Measurements from ENCODE around the gene TNPO3.

The TNPO3 gene

DNA sequence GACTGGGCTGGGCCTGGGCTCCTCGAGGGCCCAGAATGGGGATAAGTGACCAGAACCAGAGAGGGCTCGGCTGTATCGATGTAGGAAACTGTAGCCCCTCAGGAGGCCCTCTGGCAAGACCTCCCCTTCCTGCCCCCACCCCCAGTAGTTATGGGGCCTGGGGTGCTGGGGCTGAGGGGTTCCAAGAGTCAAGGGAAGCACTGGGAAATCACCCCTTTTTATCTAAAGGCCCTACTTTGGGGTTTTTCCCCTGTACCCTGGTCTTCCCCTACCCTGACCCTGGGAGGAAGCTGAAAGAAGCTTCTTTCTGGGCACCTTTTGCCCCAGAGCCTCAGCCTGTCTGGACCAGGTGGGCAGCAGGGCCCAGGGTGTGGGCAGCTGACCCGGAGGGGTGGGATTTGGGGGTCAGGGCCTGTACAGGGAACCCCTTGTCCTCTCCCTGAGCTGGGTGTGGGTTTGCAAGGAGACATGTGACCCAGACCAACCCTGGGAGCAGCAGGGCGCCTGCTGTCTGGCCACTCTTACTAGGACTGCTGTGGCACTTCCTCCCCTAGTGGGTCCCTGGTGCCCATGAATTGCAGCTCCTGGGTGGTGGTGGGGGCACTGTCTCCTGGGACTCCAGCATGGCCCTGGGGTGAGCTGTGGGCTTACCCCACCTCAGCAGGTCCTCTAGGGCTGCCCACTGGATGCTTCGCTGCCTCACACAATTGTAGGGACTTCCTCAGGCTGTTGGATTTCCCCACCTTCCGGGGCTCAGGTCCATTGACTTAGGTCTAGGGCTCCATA lies 115.6 kb downstream of the TNPO3 start:
- DNase-seq (ENCODE audit: low read depth, low spot score): no peak

DNA sequence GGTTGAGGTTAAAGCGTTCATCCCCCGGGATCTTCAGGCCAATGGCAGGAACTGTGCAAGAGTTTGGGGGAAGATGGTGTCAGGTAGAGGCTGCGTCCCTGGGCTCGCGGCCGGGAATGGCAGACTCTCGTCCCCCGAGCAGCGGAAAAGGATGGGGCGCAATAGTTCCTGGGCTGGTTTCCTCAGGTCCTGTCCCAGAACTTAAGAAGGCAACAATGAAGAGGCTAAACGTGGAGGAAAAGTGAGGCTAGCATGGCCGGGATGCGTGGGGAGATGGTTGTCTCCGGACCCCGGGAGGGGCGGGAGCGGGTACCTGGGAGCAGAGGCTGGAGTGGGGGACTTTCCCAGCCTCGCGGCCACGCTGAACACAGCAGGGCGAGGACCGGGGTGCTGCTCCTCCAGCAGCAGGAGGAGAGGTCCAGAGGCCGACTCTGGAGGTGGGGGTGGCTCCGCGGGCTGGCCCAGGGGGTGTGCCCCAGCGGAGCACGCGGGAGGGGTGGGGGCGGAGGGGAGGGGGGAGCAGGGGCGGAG lies 116.3 kb downstream of the TNPO3 start:
- DNase-seq (ENCODE audit: low read depth, low spot score): no peak

DNA sequence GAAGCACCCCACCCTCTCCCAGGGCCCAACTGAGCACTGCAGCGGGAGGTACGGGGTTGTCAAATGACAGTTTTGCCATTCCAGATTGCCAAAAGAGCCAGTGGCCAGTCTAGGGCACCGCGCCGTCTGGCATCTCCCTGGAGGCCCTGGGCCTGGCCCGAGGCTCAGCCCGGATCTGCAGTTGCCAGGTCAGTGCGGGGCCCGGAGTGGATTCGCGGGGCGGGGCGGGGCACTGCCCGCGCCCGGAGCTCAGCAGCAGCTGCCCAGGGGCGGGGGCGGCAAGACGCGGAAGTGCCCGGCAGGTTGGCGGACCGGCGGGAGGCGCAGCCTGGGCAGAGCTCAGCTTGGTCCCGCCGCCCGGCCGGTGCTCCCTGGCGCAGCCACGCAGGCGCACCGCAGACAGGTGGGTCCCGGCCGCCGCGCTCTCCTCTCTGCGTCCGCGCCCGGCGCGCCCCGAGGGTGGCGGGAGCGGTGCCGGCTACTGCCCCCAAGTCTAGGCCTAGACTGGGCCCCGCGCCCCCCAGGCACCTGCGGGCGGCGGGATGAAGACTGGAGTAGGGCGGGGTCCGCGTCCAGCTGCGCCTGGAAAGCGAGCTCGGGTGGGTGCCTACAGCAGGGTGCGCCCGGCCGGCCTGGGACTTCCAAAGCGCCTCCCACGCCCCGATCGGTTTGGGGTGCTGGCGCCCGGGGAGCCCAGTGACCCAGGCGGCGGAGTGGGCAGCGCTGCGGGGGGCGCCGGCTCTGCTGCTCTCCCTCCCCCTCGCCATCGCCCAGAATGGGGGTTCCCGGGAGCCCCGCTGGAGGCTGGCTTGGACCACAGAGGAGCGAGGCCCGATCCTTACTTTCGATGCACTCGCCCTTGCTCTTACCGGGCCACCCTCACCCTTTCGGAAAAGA lies 117.0 kb downstream of the TNPO3 start, which contains the start of gene IRF5:
Gene IRF5, plus strand, starts transcription at position 281 of the 897 bp plus-strand sequence. CDS start 4,155 bp downstream, outside the sequence.
- no peak for DNase-seq (ENCODE audit: low read depth, low spot score)

DNA sequence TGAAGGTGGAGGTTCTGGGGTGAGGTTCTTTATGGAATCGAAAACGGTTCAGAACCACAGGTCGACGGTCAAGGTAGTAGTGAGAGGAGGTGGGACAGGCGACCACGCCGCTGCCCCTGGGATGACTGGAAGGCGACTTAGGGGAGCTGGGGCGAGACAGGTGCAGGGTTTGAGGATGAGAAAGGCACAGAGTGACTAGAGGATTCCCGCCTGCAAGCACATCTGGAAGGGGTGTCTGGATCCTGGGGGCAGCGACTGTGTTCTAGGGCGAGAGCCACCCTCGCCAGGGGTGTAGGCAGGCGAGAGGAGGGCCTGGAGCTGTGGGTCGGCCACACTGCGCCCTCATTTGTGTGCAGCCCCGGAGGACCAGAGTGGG lies 117.7 kb downstream of the TNPO3 start:
- no peak for DNase-seq (ENCODE audit: low read depth, low spot score)

DNA sequence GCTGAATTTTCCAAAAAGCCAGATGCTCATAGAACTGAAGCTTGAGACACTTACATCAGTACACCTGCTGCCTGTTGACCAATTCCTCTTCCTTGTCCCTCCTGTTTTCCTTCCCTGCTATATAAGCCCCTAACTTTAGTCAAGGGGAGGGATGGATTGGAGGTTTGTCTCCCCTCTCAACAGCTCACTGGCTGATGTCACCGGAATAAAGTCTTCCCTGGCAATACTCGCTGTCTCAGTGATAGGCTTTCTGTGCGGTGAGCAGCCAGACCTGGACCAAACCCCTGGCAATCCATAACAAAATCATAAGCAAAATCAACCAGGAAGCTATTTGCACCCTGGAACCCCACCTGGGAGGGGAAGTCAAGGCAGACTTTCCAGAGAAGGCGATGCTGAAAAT lies 118.1 kb downstream of the TNPO3 start:
- no peak for DNase-seq (ENCODE audit: low read depth, low spot score)

DNA sequence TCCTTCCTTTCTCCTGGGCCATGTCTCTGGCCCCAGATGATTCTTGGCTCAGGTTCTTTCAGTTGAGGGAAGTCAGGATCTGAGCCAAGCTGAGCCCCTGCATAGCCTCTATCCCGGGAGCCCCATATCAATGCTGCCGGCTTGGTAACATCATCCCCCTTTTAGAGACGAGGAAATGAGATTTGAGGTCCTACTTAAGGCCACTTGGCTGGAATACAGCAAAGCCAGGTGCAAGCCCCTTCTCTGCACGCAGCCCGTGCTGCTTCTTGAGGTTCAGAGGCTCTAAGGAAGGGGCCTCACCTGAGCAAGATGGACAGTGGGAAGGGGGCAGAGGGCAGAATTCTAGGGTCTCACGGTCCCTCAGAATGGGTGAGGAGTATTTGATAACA lies 119.6 kb downstream of the TNPO3 start:
- DNase-seq (ENCODE audit: low read depth, low spot score): no peak

DNA sequence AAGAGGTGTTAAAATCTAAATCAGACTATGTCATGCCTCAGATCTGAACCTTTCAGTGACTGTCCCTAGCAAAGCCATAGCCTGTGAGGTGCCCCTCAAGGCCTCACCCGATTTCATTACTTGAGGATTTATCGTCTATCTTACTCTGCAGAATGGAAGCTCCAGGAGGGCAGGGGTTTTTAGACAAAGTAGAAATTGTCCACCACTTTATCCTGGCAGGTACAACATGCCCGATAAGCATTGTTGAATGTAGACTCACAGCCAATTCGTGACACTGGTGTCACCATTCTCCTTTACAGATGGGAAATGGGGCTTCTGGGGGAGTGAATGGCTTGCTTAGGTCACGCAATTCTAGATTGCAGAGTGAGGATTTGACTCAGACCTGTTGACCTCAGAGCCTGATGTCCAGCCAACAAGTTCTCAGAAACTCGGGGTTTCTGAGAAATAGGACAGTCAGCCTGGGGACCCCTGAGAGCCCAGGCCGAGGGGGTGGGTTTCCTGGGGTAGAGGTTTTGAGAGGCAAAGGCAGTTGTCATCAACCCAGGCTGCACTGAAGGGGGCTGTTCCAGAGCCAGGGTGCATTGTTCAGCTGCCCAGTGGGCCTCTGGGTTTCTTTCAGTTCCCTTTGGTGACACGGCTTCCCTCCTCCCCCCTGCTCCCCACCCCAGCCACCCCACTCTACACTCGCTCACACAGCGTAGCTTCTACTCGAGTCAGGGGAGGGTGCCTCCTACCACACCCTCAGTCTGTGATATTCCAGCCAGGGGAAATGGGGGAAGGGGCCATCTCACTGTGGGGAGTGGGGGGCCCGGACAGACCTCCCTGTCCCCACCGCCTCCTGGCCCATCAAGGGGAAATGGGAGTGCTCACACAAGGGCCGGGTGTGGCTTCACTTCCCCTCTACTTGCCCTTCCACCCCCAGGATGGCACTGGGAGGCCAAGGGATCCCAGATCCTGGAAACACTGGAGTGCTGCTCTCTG lies 120.3 kb downstream of the TNPO3 start:
- DNase-seq (ENCODE audit: low read depth, low spot score): no peak

DNA sequence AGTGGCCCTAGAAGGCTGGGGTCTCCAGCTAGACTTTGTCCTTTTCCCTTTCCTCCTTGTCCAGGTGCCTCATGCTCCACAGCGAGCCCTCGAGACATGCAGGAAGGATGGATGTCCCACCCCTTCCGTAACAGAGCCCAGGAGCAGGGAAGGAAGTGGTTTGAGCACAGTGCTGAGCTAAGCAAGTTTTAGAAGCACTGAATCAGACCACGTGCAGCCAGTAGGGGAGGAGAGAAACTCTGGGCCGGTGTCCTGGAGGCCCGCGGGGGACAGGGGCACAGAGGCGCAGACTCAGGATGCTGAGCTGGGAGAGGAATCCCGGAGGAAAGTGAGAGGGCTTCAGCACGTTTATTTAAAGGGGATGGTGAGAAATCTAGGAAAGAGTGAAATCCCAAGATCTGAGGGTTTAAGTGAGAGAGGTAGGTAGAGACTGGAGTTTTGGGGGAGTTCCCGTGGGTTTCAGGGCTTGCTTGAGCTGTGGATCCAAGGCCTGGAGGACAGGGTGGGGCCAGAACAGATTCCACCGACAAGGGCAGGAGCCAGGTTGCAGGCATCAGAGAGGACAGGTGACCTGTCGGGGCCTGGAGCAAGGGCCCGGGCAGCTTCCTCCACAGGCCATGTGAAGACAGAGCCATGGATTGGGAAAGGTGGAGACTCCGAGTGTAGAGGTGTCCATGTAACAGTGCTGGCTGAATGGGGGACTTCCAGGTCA lies 121.6 kb downstream of the TNPO3 start:
- no peak for DNase-seq (ENCODE audit: low read depth, low spot score)

DNA sequence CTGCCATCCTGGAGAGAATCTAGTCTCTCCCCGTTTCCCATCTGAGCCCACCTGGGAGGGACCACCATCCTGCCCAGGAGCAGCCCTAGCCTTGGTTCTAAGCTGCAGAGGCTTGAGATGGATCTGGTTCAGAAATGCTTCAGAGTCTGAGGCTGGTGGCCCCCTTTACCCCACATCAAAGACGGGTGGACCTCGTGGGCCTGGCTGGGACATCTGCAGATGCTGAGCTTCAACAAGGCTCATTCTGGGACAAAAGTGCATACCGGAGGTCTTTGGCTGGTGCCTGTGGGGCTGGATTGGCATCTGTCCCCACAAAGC lies 122.1 kb downstream of the TNPO3 start:
- no peak for DNase-seq (ENCODE audit: low read depth, low spot score)

DNA sequence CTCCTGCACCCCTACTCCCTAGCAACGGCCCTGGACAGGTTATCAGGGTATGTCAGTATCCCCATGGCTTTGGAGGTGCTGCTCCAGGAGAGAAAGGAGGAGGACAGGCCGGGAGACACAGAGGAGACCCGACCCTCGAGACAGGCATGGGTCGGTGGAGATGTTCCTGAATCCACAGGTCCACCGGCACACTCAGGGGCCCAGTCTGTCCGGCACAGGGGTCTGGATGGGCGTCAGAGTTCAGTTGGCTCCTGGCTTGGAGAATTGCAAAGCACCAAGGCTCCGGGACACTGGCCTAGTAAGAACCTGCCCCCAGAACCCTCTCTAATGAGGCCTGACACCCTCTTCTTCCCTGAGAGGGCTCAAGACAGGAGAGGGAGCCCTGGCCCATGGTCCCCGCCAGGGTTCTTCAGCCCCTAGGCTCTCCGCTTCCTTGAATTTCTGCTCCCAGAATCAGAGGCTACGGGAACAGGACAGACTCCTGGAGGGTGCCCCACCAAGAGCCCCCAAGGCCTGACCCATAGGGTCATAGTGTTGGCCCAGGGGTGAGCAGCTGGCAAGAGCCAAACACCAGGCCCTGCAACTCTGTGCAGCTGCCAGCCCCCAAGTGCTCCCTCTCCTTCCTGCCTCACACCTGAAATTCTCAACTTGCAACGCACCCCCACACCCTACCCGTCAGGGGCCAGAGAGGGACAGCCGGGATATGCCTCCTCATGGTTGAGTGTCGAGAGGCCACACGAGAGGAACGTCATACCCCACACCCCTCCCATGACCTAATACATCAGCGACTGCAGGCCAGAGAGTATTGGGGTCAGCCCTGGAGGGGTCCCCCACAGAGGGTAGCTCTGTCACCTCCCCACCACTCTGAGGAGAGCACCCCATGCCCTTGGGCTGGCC lies 122.7 kb downstream of the TNPO3 start:
- DNase-seq (ENCODE audit: low read depth, low spot score): no peak

DNA sequence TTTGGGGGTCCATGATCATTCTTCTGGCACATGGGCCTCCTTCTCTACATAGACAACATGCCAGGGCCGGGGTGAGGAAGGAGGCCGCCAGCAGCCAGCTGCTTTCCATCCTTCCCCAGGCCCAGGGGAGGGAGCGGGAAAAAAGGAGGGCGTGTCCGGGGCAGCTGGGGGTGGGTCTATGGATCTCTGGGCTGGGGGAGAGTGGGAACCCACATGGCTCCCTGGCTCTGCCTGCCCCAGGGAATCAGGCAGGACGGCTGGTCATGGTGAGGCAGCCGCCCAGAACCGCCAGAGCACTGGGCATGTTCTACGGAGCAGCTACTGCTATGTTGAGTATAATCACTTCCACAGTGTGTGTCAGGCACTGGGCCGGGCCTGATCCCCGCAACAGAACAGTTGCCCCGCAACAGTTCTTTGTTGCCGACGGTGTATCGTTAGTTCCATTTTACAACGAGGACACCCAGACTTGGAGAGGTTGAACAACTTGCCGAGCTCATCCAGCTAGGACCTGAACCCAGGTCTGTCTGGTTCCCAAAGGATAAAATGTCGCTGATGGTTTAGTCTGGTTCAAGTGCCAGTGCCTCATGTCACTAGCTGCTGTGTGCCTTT lies 123.6 kb downstream of the TNPO3 start:
- no peak for DNase-seq (ENCODE audit: low read depth, low spot score)

DNA sequence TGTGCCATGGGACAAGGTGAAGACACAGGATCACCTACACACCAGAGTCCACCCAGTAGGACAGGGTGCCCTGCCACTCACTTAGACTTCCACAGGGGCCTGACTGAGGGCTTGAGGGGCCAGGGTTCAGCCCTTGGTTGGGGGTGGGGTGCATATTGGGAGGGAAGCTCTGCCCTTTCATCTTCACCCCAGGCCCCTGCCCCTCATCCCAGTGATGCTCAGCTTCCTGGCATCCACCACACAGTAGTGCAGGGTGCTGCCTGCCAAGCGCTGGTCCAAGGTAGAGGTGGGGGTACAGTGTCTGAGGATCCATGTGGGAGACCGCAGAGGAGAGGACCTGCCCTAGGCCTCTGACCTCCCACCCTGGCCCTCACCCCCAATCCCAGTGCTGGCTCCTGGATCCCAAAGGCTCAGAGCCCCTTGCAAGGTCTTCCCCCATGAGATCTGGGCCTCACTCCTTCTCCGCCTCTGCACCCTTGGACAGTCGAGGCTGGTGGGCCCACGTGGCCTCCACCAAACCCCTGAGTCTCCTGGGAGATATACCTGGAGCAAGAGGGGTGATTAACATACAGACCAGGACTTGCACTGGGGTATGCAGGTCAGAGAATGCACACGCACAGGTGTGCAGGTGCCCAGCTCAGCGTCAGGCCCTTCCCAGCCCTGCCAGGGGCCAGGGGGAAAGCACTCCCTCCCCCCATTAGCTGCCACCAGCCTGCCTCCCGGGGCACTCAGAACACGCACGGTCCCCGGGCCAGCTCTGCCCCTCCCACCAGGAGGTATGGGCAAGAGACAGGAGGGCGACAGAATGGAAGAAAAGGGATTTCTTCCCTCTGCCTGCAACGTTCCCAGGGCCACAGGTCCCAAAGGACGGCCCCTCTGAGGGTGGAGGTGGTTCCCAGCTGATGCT lies 125.8 kb downstream of the TNPO3 start:
- no peak for DNase-seq (ENCODE audit: low read depth, low spot score)

DNA sequence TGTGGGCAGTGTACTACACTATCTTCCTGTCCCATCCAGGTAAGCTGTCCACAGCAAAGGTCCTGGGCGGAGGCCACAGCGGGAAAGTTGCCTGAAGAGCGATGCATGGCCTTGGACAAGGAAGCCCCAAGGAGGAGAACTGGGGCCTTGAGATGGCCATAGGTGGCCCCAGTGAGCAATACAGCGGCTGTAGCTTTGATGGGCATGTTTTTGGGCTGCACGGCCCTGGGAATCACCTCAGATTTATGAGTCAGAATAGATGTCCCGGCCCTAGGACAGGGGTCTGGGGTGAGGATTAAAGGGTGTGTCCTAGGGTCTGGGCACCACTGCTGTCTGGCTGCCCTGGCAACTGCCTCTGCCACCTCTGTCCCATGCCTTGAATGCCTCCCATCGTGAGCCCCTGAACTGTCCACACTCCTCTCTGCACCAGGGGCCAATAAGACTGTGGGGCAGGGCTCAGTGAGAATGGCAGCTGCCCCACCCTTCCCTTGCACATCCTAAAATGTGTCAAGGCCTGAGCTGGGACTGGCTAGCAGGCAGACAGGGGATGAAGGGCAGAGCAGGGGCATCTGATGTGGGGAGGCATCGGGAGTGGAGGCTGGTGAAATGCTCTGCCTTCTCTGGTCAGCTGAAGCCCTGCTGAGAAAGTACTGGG lies 126.6 kb downstream of the TNPO3 start:
- no peak for DNase-seq (ENCODE audit: low read depth, low spot score)

DNA sequence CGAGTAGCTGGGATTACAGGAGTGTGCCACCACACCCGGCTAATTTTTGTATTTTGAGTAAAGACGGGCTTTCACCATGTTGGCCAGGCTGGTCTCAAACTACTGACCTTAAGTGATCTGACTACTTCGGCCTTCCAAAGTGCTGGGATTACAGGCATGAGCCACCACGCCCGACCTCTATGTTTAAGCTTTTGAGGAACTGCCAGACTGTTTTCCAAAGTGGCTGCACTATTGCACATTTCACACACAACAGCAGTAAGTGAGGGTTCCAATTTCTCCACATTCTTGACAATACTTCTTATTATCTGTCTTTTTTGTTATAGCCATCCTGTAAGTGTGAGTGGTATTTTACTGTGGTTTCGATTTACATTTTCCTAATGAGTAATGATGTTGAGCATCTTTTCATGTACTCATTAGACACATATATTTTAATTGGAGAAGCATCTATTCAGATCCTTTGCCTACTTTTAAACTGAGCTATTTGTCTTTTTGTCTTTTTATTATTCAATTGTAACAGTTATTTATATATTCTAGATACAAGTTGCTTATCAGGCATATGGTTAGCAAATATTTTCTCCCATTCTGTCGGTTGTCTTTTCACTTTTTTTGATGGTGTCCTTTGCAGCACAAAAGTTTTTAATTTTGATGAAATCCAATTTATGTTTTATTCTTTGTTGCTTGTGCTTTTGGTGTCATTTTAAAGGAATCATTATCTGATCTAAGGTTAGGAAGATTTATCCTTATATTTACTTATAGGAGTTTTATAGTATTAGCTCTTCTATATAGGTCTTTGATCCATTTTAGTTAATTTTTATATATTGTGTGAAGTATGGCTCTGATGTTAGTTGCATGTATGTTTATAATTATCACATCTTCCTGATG lies 130.0 kb downstream of the TNPO3 start:
- no peak for DNase-seq (ENCODE audit: low read depth, low spot score)

DNA sequence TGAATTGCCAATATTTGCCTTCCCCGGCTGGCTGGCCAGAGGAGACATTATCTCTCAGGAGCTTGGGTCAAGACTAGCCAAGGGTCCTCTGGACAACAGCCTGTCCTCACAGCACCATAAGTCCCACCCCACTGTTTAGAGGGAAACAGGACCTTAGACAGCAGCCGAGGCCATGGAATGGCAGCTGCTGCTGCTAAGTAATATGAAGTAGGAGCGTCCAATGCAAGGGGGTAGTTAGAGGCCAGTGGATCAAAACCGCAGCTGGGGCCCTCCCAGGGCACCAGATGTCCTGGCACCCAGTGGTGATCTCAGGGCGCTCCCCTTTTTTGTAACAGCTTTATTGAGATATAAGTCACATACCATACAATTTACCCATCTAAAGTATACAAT lies 131.5 kb downstream of the TNPO3 start:
- DNase-seq (ENCODE audit: low read depth, low spot score): no peak

DNA sequence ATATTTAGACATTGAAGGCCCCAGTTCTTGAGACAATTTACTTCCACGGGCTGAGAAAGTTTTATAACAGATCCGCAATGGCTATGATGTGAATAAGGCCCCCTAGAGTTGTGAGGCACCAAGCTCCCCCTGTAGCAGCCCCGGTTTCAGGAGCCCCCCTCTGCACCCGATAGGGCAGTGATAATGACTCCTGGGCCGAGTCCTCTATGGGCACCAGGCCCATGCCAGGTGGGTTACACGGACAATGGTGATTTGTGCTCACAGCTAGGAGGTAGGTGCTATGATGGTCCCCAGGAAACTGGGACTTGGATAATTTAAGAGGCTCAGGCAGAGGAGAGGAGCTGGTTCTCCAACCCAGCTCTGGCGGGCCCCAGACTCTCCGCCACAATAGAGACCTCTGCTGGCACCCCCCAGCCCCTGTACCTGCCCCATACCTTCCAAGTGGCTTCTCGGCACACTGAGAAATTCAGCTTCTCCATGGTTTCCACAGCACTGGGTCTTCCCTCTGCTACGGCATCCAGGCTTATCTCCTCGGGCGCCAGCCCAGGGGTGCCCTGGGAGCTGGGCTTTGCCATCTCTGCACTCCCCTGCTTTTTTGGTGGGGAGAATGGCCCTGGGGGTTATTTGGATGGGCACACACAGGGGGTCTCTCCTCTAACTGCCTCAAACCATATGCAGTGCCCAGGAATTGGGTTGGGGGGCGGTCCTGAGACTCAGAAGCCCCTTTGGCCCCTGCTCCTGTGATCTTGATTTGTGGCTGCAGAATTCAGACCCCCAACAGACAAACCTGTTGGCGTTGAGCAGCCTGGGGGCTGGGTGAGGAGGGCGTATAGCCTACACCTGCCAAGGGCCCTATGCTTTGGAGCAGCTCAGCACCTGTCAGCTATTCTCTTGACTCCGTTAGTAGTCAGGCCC lies 132.2 kb downstream of the TNPO3 start:
- no peak for DNase-seq (ENCODE audit: low read depth, low spot score)
